Brain microvascular endothelial cell (primary cell): ENCODE data around the gene CHRNB4.
A peak's percentile ranks its signal among the peaks of the same experiment; 100 is the strongest.

Source experiments
- DNase-seq: peaks from one replicate; pipeline ENCODE4 v3.0.0-alpha.2; 2020
- H3K27ac ChIP-seq: fragments of 250-450 bp; sonication (Bioruptor Pico); 2 replicates; pipeline ENCODE4 v1.5.1; 2020; ENCODE audit warnings: mild to moderate bottlenecking, moderate library complexity
- H3K27me3 ChIP-seq: fragments of 250-450 bp; sonication (Bioruptor Pico); replicated peaks from 2 replicates; pipeline ENCODE4 v1.5.1; 2020; ENCODE audit warnings: mild to moderate bottlenecking
- H3K36me3 ChIP-seq: fragments of 250-450 bp; sonication (Bioruptor Pico); replicated peaks from 2 replicates; pipeline ENCODE4 v1.5.1; 2020; ENCODE audit warnings: mild to moderate bottlenecking
- H3K4me3 ChIP-seq: 2 replicates; pipeline ENCODE4 v1.5.1; 2011; ENCODE audit warnings: low read depth, mild to moderate bottlenecking, control low read depth, low read length, moderate library complexity
- in situ Hi-C: cut with HindIII; loops from 2 replicates; pipeline ENCODE4 v1.10.0; 2017; ENCODE audit warnings: low sequenced_read_pairs, low pct_ligation_motif_present
- TF ChIP-seq, protein P1 (sequence below): IDR thresholded peaks from 2 replicates; pipeline ENCODE4 v1.5.1; 2011; ENCODE audit warnings: low read depth, mild to moderate bottlenecking, moderate library complexity, low read length, control low read depth, inconsistent platforms; ENCODE audit errors: missing control alignments

Gene CHRNB4

DNA sequence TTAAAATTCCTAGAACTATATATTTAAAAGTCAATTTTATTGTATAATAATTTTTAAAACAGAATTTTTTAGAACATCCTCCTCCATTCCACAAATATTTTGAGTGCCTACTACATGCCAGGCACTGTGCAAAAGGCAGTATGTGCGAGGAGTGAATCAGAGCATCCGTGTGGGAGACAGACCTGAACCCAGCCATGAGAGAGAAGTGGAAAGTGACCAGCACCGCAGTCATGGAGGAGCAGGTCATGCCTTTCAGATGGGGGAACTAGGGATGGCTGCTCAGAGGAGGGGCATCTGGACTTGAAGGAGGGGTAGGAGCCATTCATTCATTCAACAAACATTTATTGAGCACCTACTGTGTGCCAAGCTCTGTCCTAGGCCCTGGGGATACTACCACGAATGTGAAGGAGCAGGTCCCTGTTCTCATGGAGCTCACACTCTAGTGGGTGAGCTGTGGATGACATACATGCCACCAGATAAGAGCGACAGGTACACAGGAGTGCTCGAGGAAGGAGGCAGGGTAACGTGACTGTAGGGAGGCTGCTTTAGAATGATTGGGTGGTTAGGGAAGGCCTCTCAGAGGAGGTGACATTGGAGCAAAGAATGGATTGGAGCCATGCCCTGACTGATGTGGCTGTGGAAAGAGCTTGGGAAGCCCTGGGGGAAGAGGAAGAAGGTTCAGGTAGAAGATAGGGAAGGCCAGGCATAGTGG is 17.1 kb downstream of the CHRNB4 start:
- H3K36me3 ChIP-seq = no peaks in the 10 kb centered on the region
- TF ChIP-seq, protein P1, sequence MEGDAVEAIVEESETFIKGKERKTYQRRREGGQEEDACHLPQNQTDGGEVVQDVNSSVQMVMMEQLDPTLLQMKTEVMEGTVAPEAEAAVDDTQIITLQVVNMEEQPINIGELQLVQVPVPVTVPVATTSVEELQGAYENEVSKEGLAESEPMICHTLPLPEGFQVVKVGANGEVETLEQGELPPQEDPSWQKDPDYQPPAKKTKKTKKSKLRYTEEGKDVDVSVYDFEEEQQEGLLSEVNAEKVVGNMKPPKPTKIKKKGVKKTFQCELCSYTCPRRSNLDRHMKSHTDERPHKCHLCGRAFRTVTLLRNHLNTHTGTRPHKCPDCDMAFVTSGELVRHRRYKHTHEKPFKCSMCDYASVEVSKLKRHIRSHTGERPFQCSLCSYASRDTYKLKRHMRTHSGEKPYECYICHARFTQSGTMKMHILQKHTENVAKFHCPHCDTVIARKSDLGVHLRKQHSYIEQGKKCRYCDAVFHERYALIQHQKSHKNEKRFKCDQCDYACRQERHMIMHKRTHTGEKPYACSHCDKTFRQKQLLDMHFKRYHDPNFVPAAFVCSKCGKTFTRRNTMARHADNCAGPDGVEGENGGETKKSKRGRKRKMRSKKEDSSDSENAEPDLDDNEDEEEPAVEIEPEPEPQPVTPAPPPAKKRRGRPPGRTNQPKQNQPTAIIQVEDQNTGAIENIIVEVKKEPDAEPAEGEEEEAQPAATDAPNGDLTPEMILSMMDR = no peak
- no peak for DNase-seq
- H3K27ac ChIP-seq = no peak overlapping the region
- in situ Hi-C loops = no loop called here
- H3K4me3 ChIP-seq = no peak overlapping the region
- peaks cover 58% of the 10 kb centered on the region for H3K27me3 ChIP-seq

DNA sequence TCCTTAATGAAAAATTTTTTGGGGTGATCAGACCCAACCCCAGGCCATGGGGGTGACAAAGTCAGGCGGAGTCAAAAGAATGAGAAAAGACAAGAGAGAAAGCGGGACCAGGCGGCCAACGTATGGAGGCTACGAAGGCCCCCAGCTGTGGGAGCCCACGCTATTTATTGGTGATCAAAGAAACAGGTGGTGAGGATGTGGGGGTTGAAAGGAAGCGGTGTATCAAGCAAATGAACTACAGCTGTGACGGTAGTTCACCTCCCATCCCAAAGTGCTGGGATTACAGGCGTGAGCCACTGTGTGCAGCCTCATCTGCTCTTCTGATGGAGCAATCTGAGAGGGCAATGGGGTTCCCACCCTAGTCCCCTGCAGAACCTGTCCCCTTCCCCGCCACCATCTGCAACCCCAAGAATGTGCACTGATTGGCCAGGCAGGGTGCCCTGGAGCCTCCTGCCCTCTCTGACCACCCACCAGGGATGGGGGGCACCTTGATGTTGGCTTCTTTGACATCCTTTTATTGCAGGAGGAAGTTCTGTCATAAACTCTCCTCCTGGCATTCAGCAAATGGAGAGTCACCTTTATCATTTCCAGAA is 19.1 kb downstream of the CHRNB4 start:
- H3K27me3 ChIP-seq = peaks cover 48% of the 10 kb centered on the region
- DNase-seq = no peak
- no peak overlapping the region for H3K27ac ChIP-seq
- H3K4me3 ChIP-seq = no peak overlapping the region
- in situ Hi-C loops = no loop called here
- TF ChIP-seq, protein P1 = no peak
- H3K36me3 ChIP-seq = no peaks in the 10 kb centered on the region

DNA sequence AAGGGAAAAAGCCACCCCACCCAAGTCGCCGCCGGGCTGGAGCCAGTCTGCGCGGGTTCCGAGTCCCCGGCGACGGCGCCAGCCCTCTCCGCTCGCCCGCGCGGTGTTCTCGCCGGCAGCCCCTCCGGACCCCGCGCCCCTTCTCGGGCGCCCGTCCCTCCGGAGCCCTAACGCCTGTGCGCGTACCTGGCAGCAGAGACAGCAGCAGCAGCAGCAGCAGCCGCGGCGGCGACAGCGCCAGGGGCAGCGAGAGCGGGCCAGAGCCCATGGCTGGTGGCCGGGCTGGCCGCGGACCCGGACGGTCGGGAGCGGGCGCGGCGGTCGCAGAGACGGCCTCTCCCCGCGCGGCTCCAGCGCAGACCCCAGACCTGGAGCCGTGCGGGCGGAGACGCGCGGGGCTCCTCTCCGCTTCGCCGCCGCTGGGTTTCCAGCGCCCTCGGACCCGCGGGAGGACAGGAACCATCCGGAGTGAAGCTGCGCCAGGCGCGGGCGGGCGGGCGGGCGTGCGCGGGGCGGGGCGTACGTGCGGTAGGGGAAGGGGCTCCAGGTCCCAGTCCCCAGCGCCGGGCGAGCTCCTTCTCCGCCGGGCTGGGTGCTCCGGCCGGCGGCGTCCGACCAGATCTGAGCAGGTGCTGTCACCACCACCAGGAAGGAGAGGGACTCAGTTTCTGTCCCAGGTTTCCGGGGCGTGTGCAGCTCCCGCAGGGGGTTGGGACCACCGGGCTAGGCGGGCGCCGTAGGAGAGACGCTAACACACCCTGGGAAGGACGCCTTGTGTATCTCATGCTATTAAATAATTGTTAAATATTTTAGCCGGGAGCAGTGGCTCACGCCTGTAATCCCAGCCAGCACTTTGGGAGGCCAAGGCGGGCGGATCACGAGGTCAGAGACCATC is 20.2 kb downstream of the CHRNB4 start, which contains the start of gene CHRNA3:
CHRNA3 (minus strand) TSS at position 470 of the 895 bp plus-strand sequence; CDS start at position 268, 202 bp downstream.
- in situ Hi-C loops = no loop called here
- Histone ChIP-seq H3K36me3 (no peaks in the 10 kb centered on the region), H3K4me3 (peak within 1 kb of the TSS; percentile 15), H3K27me3 (peaks cover 44% of the 10 kb centered on the region), H3K27ac (no peak within 1 kb of the TSS)
- TF ChIP-seq, protein P1 = no peak
- DNase-seq = no peak

DNA sequence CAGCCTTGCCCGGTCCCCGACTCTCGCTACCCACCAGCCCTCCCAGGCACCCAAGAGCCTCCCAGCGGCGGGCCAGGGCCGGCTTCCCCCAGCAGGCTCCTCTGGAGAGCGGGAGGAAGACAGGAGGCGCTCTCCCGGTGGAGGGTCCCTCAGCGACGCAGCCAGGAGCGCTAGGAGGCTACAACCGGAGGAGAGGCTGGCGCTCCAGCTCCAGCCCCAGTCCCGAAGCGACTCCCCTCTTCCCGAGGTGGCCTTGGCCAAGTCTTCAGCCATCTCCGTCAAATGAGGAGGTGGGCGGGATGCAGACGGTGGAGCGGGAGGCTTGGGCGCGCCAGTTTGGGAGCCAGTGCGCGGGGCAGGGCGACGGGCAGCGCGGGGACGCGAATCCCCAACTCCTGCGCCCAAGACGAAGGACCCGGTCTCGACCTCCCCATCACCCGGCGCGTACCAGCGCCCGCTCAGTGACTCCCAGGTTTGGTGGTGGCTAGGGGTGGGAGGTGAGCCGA is 20.9 kb downstream of the CHRNB4 start:
- H3K27me3 ChIP-seq = peaks cover 44% of the 10 kb centered on the region

More for the DNA sequence above, 20.9 kb downstream of the CHRNB4 start:
- TF ChIP-seq, protein P1 = peak; percentile 61
- H3K27ac ChIP-seq = no peak overlapping the region
- H3K4me3 ChIP-seq = no peak overlapping the region
- no peak for DNase-seq
- in situ Hi-C loops = no loop called here
- no peaks in the 10 kb centered on the region for H3K36me3 ChIP-seq
